ENCODE results near the gene ZCCHC2. TPM values are rescaled to one million over a fixed set of nuclear protein-coding genes. Genes with fewer than 3 reads are reported as not detected.

Gene ZCCHC2
- total and polyA plus RNA-seq, 2 of the 8 experiments (the other 6 are each of a cell fraction or from before 2014, with no cell fraction given), result 13.5 to 18.6 TPM

GRCh38 chr18:62496262-62496661, 26.6 kb upstream of the ZCCHC2 start:
- TF ChIP-seq SIX5 (IDR thresholded peaks at IDR 0.05; ENCODE audit: low read depth, low read length), result no peak
- no peak for TF ChIP-seq RFX5 (IDR thresholded peaks at IDR 0.05; ENCODE audit: borderline replicate concordance, low read depth, low read length)
- TF ChIP-seq, protein P1, sequence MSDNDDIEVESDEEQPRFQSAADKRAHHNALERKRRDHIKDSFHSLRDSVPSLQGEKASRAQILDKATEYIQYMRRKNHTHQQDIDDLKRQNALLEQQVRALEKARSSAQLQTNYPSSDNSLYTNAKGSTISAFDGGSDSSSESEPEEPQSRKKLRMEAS (IDR thresholded peaks at IDR 0.05), result no peak
- no peak for TF ChIP-seq CHD1 (IDR thresholded peaks at IDR 0.05; ENCODE audit: low read depth, low read length)
- TF ChIP-seq RBBP5 (IDR thresholded peaks at IDR 0.05; ENCODE audit: borderline replicate concordance, low read depth, low read length), result no peak
- TF ChIP-seq POLR2A (IDR thresholded peaks at IDR 0.05; ENCODE audit: control extremely low read depth in 1 of 2, low read depth in 2 of 2, low read length in 2 of 2), result no peak
- TF ChIP-seq TEAD4 (IDR thresholded peaks at IDR 0.05; ENCODE audit: low read depth, low read length), result no peak
- no peak for TF ChIP-seq CTBP2 (IDR thresholded peaks at IDR 0.05; ENCODE audit: borderline replicate concordance, insufficient read depth, insufficient read length, low read length)
- TF ChIP-seq SUZ12 (IDR thresholded peaks at IDR 0.05; ENCODE audit: low read length), result no peak
- Histone ChIP-seq H3K4me1 (replicated peaks in 1 of 4; ENCODE audit: control insufficient read depth in 3 of 4, insufficient read depth in 4 of 4, low read length in 3 of 4) (peaks cover 0 to 3% (median 0%) of the 10 kb centered on the region in 4 experiments; a peak in 1 of 7 replicates), H3K9ac (replicated peaks in 1 of 4; ENCODE audit: extremely low read depth in 1 of 4, low read depth in 3 of 4, low read length in 3 of 4) (no peak overlapping the region), H3K56ac (replicated peaks; ENCODE audit: insufficient read length, low read depth, low read length) (no peak overlapping the region), H3K14ac (ENCODE audit: insufficient read length) (no peak overlapping the region), H2AK5ac (ENCODE audit: low read depth, low read length) (no peak overlapping the region), H3K9me3 (ENCODE audit: insufficient read depth in 2 of 2, low read depth in 1 of 2, low read length in 1 of 2) (no peaks in the 10 kb centered on the region), H3K79me1 (ENCODE audit: low read depth, low read length) (no peaks in the 10 kb centered on the region), H2BK15ac (ENCODE audit: low read length) (no peak overlapping the region), H3K27ac (ENCODE audit: low read depth, low read length) (no peak overlapping the region), H4K8ac (ENCODE audit: extremely low read depth, insufficient read depth, low read length) (no peak overlapping the region), H3K18ac (ENCODE audit: extremely low read depth, low read length) (no peak overlapping the region), H3K27me3 (replicated peaks in 1 of 4; ENCODE audit: control insufficient read depth in 3 of 4, extremely low read depth in 1 of 4, insufficient read depth in 3 of 4, low read length in 3 of 4) (no peaks in the 10 kb centered on the region; a peak in 1 of 7 replicates), H2BK120ac (replicated peaks; ENCODE audit: low read depth, low read length) (no peak overlapping the region), H3K4me2 (ENCODE audit: insufficient read depth in 1 of 2, low read depth in 2 of 2, low read length in 2 of 2) (no peak overlapping the region), H2BK5ac (ENCODE audit: low read depth, low read length) (no peak overlapping the region), H4K5ac (ENCODE audit: insufficient read length, low read depth, low read length) (no peak overlapping the region), H3K4me3 (ENCODE audit: extremely low read depth in 1 of 4, insufficient read depth in 2 of 4, low read depth in 3 of 4, low read length in 4 of 4) (no peak overlapping the region), H3K79me2 (ENCODE audit: control insufficient read depth in 1 of 2, insufficient read depth in 2 of 2, low read length in 2 of 2) (no peaks in the 10 kb centered on the region), H3K36me3 (ENCODE audit: control insufficient read depth in 2 of 4, insufficient read depth in 4 of 4, low read length in 3 of 4) (no peaks in the 10 kb centered on the region), H2BK12ac (ENCODE audit: low read depth, low read length) (no peak overlapping the region), H2BK20ac (ENCODE audit: low read length) (no peak overlapping the region), H3K23me2 (ENCODE audit: low read depth, low read length) (no peaks in the 10 kb centered on the region), H3K4ac (replicated peaks; ENCODE audit: insufficient read length, low read depth, low read length) (no peak overlapping the region), H4K20me1 (replicated peaks in 1 of 2; ENCODE audit: control insufficient read depth in 1 of 2, insufficient read depth in 2 of 2, low read length in 2 of 2) (no peaks in the 10 kb centered on the region), H3K23ac (ENCODE audit: insufficient read length) (no peak overlapping the region), H2AFZ (ENCODE audit: low read length) (no peak overlapping the region), H4K91ac (replicated peaks; ENCODE audit: insufficient read length, low read length) (no peak overlapping the region)
- WGBS, 2 experiments (ENCODE audit: extremely low coverage in 1 of 2, insufficient coverage in 1 of 2, insufficient read length in 1 of 2, insufficient replicate concordance in 2 of 2, low coverage in 1 of 2, low lambda C conversion rate in 2 of 2, missing lambda C conversion rate in 1 of 2), result 80% methylated on average over 2 of the region's 2 CpGs; no CpG with 5 or more reads in 1 of the 2 experiments
- FAIRE-seq (no peak), DNase-seq (ENCODE audit: low read depth in 1 of 2, low spot score in 2 of 2) (no peak)
- ChIA-PET CTCF (ENCODE audit: partially characterized antibody) (interaction anchor here (1.0 to 2.5 kb wide), 3 partner anchors 9 to 90 kb away, joined by 3 to 6 read pairs (median 5); no protein-coding TSS in a partner anchor), POLR2A (ENCODE audit: partially characterized antibody) (no interaction called here)
